NT2/D1 (cell line): Measurements from ENCODE around the gene NMS.

Source experiments
- YY1 ChIP-seq: IDR thresholded peaks from 2 replicates; pipeline ENCODE4 v1.6.1; 2011; ENCODE audit not compliant: insufficient read length, insufficient read depth
- ZNF274 ChIP-seq: IDR thresholded peaks from 2 replicates; pipeline ENCODE4 v1.6.1; 2011; ENCODE audit warnings: mild to moderate bottlenecking, low read depth, low read length

DNA sequence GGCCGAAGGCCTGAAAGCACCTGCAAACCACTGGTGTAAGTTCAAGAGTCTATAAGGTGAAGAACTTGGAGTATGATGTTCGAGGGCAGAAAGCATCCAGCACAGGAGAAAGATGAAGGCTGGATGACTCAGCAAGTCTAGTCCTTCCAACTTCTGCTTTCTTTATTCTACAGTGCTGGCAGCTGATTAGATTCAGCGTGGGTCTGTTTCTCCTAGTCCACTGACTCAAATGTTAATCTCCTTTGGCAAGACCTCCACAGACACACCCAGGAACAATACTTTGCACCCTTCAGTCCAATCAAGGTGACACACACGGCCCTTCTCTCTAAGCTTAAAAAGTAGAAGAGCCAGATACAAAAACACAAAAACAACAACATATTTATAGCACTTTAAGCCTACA, 43.4 kb downstream of the NMS start:
- TF ChIP-seq ZNF274 (no peak), YY1 (no peak)
